TTC549 (cell line): ENCODE measurements around the gene CNTNAP2.

Source experiments
- FAIRE-seq: peaks from 2 replicates; lab custom pipeline; 2012; peaks lifted over from hg19 to GRCh38; lab: Jason Lieb, UNC

Gene CNTNAP2

DNA sequence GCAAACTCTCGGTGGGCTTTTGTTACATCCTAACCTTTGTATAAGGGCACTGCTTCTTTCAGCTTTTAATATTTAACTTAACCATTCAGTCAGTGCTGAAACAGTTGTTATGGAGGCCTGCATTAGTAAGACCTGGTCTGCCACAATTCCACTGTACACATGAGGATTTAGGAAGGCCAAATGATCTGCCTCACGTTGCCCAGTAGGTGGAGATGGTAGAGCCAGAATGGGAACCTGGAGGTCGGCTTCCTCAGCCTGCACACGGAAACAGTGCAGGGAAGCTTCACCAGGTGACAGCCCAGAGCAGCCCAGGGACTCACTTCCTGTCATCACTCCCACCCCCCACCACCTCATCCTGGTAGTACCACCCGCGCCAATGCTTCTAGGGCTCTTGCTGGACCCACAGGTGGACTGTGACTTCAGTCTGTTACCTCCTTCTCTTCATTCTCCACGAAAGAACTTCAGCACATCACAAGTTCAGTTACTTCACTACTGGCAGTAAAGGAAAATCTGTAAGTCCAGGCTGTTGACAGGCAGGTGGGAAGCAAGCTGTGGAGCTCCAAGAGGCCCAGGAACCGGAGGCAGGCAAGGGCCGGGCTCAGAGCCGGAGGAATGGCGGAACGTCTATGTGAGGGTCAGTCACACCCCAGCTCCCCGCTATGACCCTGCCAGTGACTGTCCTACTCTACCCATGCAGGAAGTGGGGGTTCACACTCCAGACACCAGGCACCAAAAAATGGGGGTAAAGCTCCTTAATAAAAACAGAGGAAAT is 1993.7 kb downstream of the CNTNAP2 start:
- FAIRE-seq = no peak

DNA sequence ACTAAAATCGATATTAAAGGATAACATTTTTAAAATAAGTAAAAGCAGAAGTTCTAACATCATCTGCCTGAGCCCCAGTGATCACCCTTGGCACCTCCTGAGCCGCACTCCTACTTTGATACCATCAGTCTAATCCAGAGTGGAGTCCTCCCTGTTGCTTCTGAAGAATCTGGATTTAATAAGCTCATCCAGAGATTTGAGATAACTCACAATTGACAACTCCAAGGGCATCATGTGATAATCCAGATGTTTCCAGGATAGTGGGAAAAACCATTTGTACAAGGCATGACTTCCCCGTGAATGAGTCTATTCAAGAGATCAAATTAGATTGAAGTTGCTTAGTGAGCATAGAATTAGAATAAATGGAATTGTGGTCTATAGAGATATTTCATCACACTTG is 1998.2 kb downstream of the CNTNAP2 start:
- FAIRE-seq = no peak

GRCh38 chr7:148115308-148115707 is 1998.7 kb downstream of the CNTNAP2 start:
- FAIRE-seq = no peak

GRCh38 chr7:148116195-148116594 is 1999.6 kb downstream of the CNTNAP2 start:
- FAIRE-seq = no peak

DNA sequence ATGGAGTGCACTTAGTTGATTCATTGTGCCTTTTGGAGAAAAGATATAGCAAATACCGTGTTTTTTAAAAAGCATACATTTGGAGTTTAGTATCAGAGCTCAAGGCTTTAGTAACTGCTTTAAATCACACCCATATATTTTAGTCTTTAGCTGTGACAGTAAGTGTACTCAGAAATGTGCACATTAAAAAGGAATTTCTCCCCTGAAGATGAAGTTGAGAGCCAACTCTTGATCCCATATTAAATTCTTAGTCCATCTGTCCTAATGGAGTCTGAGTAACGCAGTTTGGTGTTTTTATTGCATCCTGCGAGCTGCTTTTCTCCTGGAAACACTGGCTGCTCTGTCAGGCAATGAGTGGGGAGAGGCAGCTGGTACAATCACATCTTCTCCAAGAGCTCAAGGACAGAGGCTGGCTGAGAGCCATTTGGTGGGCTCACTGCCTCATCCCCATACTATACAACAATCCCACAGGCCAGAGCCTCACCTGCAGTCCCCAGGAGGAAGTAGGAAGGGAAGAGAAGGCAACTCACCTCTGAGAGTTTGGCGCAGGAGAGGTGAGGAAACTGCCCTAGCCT is 2000.3 kb downstream of the CNTNAP2 start:
- no peak for FAIRE-seq

- FAIRE-seq = no peak
These were observed 2001.8 kb downstream of the CNTNAP2 start for GRCh38 chr7:148118371-148118770.

DNA sequence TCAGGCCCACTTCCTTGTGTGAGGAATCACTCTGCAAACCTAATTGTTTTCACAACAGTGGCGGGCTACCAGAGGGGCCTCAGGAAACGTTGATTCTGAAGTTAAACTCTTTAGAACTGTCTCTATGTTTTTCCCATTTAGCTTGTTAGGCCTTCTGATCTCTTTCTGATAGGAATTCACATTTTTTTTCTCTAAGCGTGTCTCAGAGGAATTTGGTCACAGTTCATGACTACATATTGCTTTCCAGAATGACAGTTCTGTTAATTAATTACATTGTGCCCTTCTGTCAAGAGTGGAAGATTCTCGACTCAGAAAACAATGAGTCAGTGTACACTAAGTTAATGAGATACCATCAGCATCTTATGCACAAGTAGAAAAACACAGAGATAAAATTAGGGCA is 2004.8 kb downstream of the CNTNAP2 start:
- FAIRE-seq = no peak

GRCh38 chr7:148121847-148122246 is 2005.2 kb downstream of the CNTNAP2 start:
- FAIRE-seq = no peak

GRCh38 chr7:148124477-148124876 is 2007.9 kb downstream of the CNTNAP2 start:
- FAIRE-seq = no peak

DNA sequence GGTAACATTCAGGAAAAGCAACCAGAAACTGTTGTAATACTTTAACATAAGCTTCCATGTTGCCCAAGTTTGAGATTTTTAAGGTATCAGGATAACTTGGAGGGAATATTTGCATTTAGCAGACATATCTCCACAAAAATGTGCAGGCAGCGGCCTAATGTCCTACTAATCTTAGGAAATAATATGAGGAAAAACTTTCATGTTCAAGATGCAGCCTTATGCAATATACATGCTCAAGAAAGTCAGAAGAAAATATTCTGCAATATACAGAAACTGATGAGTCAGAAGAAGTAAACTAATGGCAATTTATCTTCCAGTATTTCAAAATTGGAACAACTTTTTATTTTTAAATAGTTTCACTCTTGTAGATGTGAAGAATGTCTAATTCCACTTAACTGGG is 2010.8 kb downstream of the CNTNAP2 start:
- FAIRE-seq = no peak

GRCh38 chr7:148129023-148129422 is 2012.4 kb downstream of the CNTNAP2 start:
- FAIRE-seq = no peak

DNA sequence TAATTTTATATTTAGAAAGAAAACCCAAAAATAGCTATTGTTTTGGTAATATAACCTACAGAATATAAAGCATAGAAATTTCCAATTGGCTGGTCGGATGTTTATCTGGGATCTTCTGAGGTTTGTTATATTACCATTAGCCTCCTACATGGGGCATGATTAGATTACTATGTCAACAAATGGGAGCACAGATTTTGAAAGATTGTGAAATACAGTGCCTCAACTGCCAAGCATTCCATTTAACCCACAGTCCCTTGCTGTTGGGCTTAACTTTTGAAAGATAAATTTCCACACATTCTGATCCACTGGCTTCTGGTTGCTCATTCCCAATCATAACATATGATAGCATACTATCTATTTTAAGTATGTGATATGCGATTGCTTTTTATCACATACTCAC is 2018.5 kb downstream of the CNTNAP2 start:
- no peak for FAIRE-seq

DNA sequence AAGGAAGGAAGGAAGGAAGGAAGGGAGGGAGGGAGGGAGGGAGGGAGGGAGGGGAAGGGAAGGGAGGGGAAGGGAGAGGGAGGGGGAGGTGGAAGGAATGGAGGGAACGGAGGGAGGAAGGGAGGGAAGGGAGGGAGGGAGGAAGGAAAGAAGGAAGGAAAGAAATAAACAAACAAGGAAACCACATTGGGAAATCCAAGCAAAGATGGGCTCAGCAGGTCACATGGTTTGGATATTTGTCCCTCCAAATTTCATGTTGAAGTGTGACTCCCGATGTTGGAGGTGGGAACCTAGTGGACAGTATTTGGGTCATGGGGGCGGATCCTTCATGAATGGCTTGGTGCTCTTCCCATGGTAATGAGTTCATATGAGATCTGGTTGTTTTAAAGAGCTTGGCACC is 2019.4 kb downstream of the CNTNAP2 start:
- FAIRE-seq = no peak

DNA sequence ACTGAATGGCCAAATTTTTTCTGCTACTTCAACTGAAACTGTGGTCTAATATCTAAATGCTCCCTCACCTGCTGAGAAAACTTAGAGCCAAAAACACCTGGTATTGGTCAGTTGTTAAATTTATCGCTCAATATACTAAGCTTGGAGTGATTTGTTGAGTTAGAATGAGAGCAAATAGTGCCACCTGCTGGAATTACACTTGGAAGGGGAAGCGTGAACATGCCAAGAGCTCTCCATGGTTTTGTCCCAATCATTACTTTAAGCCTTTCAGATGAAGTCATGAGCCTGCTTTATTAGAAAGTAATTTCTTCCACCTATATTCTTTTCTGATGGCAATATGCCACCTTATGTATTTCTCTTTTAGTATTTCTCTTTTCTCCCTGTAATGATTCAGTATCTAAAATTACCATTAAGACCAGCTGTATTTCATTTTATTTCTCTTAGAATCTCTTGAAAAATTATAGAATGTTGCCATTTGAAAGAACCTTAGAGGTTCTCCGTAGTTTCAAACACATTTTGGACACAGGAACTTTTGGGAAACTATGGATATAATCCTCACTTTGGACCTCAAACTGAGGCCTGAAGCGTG is 2026.2 kb downstream of the CNTNAP2 start:
- FAIRE-seq = no peak

DNA sequence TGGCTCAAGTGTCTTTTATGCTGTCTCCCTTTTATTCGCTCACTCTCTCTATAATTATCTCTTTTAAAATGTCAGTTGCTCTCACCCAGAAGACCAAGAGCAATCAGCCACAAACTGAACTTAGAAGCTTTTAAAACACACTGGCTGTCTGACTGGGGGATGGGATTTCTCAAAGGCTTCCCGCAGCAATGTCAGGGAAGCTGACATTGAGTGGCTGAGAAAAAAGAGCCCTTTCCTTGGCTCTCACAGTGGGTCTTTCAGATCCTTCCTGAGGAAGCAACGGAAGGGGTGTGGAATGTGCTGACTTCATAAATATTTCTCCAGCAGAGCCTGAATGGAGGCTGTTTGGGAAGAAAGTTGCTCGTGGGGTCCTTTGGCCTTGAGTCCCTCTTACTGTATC is 2028.2 kb downstream of the CNTNAP2 start:
- no peak for FAIRE-seq

DNA sequence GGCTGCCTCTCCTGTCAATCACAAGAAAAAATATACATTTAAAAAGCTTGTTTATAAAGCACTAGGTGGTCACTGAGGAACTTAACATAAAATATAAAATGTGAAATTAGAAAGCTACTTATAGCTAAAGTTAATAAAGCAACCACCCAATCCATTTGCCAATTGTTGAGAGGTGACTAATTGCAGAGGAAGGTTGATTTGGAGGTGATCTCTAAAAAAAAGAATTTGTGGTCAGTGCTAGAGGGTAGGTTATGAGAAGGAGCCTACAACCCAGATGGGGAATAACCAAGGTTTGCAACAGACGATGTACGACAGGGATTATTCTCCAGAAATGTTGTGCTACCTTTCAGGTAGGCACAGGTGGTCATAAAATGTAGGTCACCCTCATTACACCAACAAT is 2029.7 kb downstream of the CNTNAP2 start:
- FAIRE-seq = no peak

- no peak for FAIRE-seq
These were observed 2030.8 kb downstream of the CNTNAP2 start for GRCh38 chr7:148147438-148147837.

DNA sequence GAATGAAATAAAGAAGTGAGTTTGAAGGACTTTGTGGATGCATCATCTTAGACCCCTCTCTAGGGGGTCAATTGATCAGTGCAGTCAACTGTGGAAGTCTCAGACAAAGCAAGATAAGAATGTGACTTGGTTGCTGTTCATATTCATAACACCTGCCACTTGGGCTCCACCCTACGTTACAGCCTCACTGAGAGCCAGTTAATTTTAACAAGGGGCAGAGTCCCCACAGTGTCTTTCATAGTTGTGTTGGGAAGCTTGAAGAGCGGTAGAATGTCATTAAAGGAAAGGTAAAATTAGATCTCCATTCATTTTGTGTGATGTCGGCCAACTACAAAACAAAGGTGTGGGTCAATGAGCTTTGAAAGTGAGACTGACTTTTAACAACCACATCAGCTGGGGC is 2031.9 kb downstream of the CNTNAP2 start:
- no peak for FAIRE-seq

DNA sequence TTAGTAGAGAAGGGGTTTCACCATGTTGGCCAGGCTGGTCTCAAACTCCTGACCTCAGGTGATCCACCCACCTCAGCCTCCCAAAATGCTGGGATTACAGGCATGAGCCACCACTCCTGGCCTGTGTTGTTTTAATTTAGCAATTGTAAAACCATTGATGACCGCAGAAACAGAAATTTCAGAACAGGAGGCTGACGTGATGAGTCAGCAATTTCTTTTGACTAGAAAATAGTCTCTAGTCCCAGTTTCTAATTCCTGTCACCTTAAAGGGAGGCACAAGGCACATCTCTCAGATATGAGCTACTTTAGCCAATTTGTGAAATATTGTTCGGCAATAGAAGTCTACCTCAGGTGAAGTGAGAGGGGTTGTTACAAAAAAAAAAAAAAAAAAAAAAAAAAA is 2033.1 kb downstream of the CNTNAP2 start:
- FAIRE-seq = no peak

- FAIRE-seq = no peak
These were observed 2035.2 kb downstream of the CNTNAP2 start for GRCh38 chr7:148151778-148152177.

GRCh38 chr7:148153616-148154284 is 2037.1 kb downstream of the CNTNAP2 start:
- no peak for FAIRE-seq

DNA sequence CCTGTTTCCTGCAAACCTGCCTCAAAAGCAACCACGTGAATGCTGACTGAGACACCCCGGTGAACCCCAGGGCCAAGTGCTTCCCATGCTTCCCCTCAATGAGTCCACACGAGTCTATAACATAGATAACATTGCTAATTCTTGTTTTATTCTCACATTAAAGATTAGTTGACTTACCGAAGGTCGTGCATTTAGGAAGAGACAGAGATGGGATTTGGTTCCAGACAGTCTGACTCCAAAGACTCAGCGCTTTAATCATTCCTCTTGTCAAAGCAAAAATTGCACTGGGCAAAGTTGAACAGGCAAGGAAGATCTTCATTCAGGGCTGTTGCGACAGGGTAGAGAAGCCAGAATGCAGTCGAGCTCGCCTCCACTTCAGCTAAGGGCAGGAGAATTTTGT is 2038.4 kb downstream of the CNTNAP2 start:
- no peak for FAIRE-seq

GRCh38 chr7:148155826-148156225 is 2039.2 kb downstream of the CNTNAP2 start:
- no peak for FAIRE-seq
